ENCODE results near the gene FHIT. TPM values are rescaled to one million over a fixed set of nuclear protein-coding genes. Genes with fewer than 3 reads are reported as not detected.

The FHIT gene
- total and polyA plus RNA-seq, 4 donors: 2.1 to 14.7 (median 6.6) TPM

DNA sequence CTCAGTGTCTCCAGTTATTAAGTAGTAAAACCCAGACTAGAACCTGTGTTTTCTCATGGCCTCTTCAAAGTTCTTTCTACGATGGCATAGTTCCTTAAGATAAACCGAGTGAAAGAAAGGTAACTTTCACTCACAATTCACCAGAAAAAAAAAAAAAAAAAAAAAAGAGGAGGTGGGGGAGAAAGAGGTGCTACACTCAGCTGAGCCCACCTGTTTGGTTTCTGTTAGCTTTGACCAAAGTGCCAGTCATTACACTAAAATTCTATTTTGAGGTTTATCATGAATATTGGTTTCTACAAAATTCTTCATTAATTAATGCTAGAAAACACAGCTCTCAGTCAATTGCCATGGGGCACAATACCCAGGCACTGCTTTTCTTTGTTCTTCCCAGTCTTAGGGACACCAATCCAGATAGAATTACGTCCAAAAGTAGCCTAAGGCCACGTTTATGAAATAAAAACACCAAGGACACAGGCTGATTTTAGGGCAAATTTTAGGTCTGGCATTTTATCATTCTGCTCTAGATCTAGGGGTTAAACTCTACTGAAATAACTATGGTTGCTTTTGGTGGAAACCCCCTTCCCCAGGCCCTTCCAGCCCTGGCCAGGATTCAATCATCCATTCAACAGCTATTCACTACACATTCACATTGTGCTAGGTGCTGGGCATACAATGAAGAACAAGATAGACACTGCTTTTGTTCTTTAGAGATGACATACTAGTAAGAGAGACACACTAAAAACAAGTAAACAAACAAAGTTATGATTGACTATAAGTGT lies 1097.8 kb downstream of the FHIT start:
- Histone ChIP-seq H3K27me3 (ENCODE audit: control insufficient read depth in 4 of 4, insufficient read depth in 4 of 4, low read length in 3 of 4) (no peaks in the 10 kb centered on the region), H3K9me3 (ENCODE audit: control insufficient read depth in 4 of 4, low read length in 3 of 4) (no peaks in the 10 kb centered on the region), H3K9ac (ENCODE audit: low read depth in 1 of 2, low read length in 2 of 2) (no peak overlapping the region), H3K27ac (ENCODE audit: low read depth in 1 of 2, low read length in 2 of 2) (no peak overlapping the region), H3K36me3 (ENCODE audit: control insufficient read depth in 4 of 4, insufficient read depth in 3 of 4, low read depth in 1 of 4, low read length in 3 of 4) (no peaks in the 10 kb centered on the region), H3K4me1 (ENCODE audit: control insufficient read depth in 4 of 4, insufficient read depth in 4 of 4, low read length in 3 of 4) (no peaks in the 10 kb centered on the region), H3K4me3 (ENCODE audit: low read depth in 1 of 3, low read length in 3 of 3) (no peak overlapping the region)
- WGBS: 92% methylated on average over 4 of the region's 4 CpGs
- DNase-seq (ENCODE audit: low spot score): no peak
- TF ChIP-seq HNF4G (IDR thresholded peaks at IDR 0.05) (no peak), HNF4A (conservative IDR thresholded peaks at IDR 0.05) (no peak), YY1 (IDR thresholded peaks at IDR 0.05) (no peak), RXRA (IDR thresholded peaks at IDR 0.05) (no peak), GABPA (IDR thresholded peaks at IDR 0.05 in 1 of 2, conservative IDR thresholded peaks at IDR 0.05 in 1 of 2) (no peak), RAD21 (IDR thresholded peaks at IDR 0.05) (no peak), NR2F2 (IDR thresholded peaks at IDR 0.05) (no peak), TAF1 (conservative IDR thresholded peaks at IDR 0.05) (no peak)
- TF ChIP-seq, protein P1, sequence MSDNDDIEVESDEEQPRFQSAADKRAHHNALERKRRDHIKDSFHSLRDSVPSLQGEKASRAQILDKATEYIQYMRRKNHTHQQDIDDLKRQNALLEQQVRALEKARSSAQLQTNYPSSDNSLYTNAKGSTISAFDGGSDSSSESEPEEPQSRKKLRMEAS (IDR thresholded peaks at IDR 0.05): no peak
- TF ChIP-seq, protein P2, sequence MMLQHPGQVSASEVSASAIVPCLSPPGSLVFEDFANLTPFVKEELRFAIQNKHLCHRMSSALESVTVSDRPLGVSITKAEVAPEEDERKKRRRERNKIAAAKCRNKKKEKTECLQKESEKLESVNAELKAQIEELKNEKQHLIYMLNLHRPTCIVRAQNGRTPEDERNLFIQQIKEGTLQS (IDR thresholded peaks at IDR 0.05): no peak
- TF ChIP-seq, protein P3, sequence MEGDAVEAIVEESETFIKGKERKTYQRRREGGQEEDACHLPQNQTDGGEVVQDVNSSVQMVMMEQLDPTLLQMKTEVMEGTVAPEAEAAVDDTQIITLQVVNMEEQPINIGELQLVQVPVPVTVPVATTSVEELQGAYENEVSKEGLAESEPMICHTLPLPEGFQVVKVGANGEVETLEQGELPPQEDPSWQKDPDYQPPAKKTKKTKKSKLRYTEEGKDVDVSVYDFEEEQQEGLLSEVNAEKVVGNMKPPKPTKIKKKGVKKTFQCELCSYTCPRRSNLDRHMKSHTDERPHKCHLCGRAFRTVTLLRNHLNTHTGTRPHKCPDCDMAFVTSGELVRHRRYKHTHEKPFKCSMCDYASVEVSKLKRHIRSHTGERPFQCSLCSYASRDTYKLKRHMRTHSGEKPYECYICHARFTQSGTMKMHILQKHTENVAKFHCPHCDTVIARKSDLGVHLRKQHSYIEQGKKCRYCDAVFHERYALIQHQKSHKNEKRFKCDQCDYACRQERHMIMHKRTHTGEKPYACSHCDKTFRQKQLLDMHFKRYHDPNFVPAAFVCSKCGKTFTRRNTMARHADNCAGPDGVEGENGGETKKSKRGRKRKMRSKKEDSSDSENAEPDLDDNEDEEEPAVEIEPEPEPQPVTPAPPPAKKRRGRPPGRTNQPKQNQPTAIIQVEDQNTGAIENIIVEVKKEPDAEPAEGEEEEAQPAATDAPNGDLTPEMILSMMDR (IDR thresholded peaks at IDR 0.05; ENCODE audit: low read depth, low read length, missing input control): no peak

DNA sequence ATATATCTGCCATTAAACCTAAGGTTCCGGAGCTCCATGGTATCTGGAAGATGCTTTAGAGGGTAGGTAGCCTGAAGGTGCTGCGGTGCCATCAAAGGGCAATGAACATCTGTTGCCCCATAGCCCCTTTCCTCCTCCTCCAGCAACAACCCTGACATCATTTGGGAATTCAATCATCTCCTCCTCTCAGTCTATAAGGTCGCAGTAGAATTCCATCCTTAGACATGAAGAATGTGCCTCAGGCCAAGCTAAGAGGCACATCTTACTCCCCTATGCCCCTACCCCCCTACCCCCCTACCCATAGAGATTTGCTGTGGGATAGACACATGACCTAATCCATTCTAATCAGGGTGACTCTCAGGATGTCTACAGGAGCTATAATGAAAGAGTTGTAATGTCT lies 1101.8 kb downstream of the FHIT start:
- no peak overlapping the region for H3K4me3 ChIP-seq (ENCODE audit: low read depth in 1 of 3, low read length in 3 of 3)
- WGBS: 96% methylated on average over 3 of the region's 3 CpGs
- H3K9ac ChIP-seq (ENCODE audit: low read depth in 1 of 2, low read length in 2 of 2): no peak overlapping the region
- TF ChIP-seq, protein P1 (IDR thresholded peaks at IDR 0.05): no peak
- TF ChIP-seq JUND (IDR thresholded peaks at IDR 0.05) (no peak), NR2F2 (IDR thresholded peaks at IDR 0.05) (no peak)
- no peak for DNase-seq (ENCODE audit: low spot score)
- H3K27me3 ChIP-seq (ENCODE audit: control insufficient read depth in 4 of 4, insufficient read depth in 4 of 4, low read length in 3 of 4): no peaks in the 10 kb centered on the region
- no peak overlapping the region for H3K27ac ChIP-seq (ENCODE audit: low read depth in 1 of 2, low read length in 2 of 2)
- no peaks in the 10 kb centered on the region for H3K9me3 ChIP-seq (ENCODE audit: control insufficient read depth in 4 of 4, low read length in 3 of 4)
- no peaks in the 10 kb centered on the region for H3K4me1 ChIP-seq (ENCODE audit: control insufficient read depth in 4 of 4, insufficient read depth in 4 of 4, low read length in 3 of 4)
- no peaks in the 10 kb centered on the region for H3K36me3 ChIP-seq (ENCODE audit: control insufficient read depth in 4 of 4, insufficient read depth in 3 of 4, low read depth in 1 of 4, low read length in 3 of 4)

DNA sequence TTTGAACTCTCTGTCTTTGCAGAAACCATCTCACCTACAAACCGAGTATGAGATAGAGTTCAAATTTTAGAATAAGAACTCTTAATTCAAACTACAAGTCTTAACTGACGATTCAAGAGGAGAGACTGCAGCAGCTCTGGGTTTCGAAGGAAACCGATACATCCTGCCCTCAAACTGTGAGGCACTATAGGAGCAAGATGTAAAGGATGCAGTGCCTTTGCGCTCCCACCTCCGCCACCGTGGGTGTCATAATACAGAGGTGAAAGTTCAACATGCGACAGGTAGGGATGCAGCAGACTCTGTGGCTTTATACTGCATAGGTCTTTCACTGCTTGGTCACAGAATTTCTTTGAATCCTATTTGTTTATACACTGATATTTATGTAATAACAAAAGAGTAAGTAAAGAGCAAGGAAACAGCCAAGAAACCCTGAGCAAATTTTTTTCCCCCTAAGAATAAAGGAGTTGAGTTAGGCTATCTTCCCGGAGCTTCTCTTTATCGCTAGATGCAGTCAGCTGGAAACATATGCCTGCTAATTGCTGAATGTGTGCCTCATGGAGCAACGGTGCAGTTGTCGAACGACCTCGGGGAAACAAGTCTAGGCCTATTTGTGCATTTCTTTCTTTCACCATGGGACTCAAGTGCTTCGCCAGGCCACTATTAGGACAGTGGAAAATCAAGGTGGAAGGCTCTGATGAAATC lies 1103.9 kb downstream of the FHIT start:
- no peak for DNase-seq (ENCODE audit: low spot score)
- no peak overlapping the region for H3K27ac ChIP-seq (ENCODE audit: low read depth in 1 of 2, low read length in 2 of 2)
- H3K27me3 ChIP-seq (ENCODE audit: control insufficient read depth in 4 of 4, insufficient read depth in 4 of 4, low read length in 3 of 4): no peaks in the 10 kb centered on the region
- H3K36me3 ChIP-seq (ENCODE audit: control insufficient read depth in 4 of 4, insufficient read depth in 3 of 4, low read depth in 1 of 4, low read length in 3 of 4): no peaks in the 10 kb centered on the region
- no peak overlapping the region for H3K4me3 ChIP-seq (ENCODE audit: low read depth in 1 of 3, low read length in 3 of 3)
- H3K9me3 ChIP-seq (ENCODE audit: control insufficient read depth in 4 of 4, low read length in 3 of 4): no peaks in the 10 kb centered on the region
- no peaks in the 10 kb centered on the region for H3K4me1 ChIP-seq (ENCODE audit: control insufficient read depth in 4 of 4, insufficient read depth in 4 of 4, low read length in 3 of 4)
- WGBS: 87% methylated on average over 15 of the region's 15 CpGs
- no peak overlapping the region for H3K9ac ChIP-seq (ENCODE audit: low read depth in 1 of 2, low read length in 2 of 2)
- TF ChIP-seq, protein P3 (IDR thresholded peaks at IDR 0.05; ENCODE audit: low read depth, low read length, missing input control): no peak
- TF ChIP-seq FOXA1 (IDR thresholded peaks at IDR 0.05) (no peak), NR2F2 (IDR thresholded peaks at IDR 0.05) (no peak), TAF1 (conservative IDR thresholded peaks at IDR 0.05) (no peak), HNF4A (conservative IDR thresholded peaks at IDR 0.05) (no peak), FOXA2 (IDR thresholded peaks at IDR 0.05) (no peak), EGR1 (IDR thresholded peaks at IDR 0.05; ENCODE audit: low read depth in 2 of 2) (no peak), SP1 (IDR thresholded peaks at IDR 0.05) (no peak), RAD21 (IDR thresholded peaks at IDR 0.05) (no peak)

All from liver (tissue), 9 donors.